HG03439 (cell line): ENCODE data around the gene SEMA3F.

Source experiments
- ATAC-seq: cut with Tn5 transposase; IDR thresholded peaks from one replicate; pipeline ENCODE4 v1.9.1; 2021; ENCODE audit warnings: mild to moderate bottlenecking, moderate library complexity; ENCODE audit not compliant: unreplicated experiment

Gene SEMA3F

GRCh38 chr3:50230104-50230793 is 75.1 kb downstream of the SEMA3F start:
- ATAC-seq, result no peak

GRCh38 chr3:50230794-50231125 is 75.6 kb downstream of the SEMA3F start:
- ATAC-seq, result no peak

- ATAC-seq, result no peak
Measured at GRCh38 chr3:50231581-50231980, 76.5 kb downstream of the SEMA3F start.

GRCh38 chr3:50232303-50232702 is 77.2 kb downstream of the SEMA3F start:
- no peak for ATAC-seq

GRCh38 chr3:50233176-50233575 is 78.1 kb downstream of the SEMA3F start:
- ATAC-seq, result no peak

- peak; percentile 93 for ATAC-seq
Measured at GRCh38 chr3:50235716-50236483, 80.8 kb downstream of the SEMA3F start, which contains the start of gene GNAI2. GNAI2 (plus strand) TSS chr3:50236204; CDS start chr3:50236336, 132 bp downstream.

GRCh38 chr3:50236484-50237132 is 81.5 kb downstream of the SEMA3F start:
- ATAC-seq, result no peak

- ATAC-seq, result no peak
Measured at GRCh38 chr3:50237133-50237651, 82.1 kb downstream of the SEMA3F start.

GRCh38 chr3:50237754-50238548 is 82.8 kb downstream of the SEMA3F start:
- peak; percentile 30 for ATAC-seq

- ATAC-seq, result no peak
Measured at GRCh38 chr3:50238549-50239026, 83.5 kb downstream of the SEMA3F start.
